CMK (cell line): Measurements from ENCODE around the gene HYDIN.

Experiments used
- DNase-seq: peaks from one replicate; pipeline ENCODE4 v3.0.0-alpha.2; 2010; ENCODE audit warnings: low read depth

HYDIN gene

GRCh38 chr16:70786020-70786755 is 444.3 kb downstream of the HYDIN start:
- no peak for DNase-seq

- DNase-seq = no peak
These were observed 445.6 kb downstream of the HYDIN start for GRCh38 chr16:70784692-70785555.

GRCh38 chr16:70782237-70782636 is 448.3 kb downstream of the HYDIN start:
- DNase-seq = no peak

GRCh38 chr16:70781800-70782199 is 448.7 kb downstream of the HYDIN start:
- no peak for DNase-seq

- no peak for DNase-seq
These were observed 450.0 kb downstream of the HYDIN start for GRCh38 chr16:70780546-70780945.

GRCh38 chr16:70779361-70779760 is 451.2 kb downstream of the HYDIN start:
- no peak for DNase-seq

GRCh38 chr16:70778901-70779309 is 451.6 kb downstream of the HYDIN start:
- no peak for DNase-seq

GRCh38 chr16:70777973-70778406 is 452.5 kb downstream of the HYDIN start:
- no peak for DNase-seq

GRCh38 chr16:70777496-70777895 is 453.0 kb downstream of the HYDIN start:
- DNase-seq = no peak

GRCh38 chr16:70775399-70775798 is 455.1 kb downstream of the HYDIN start:
- DNase-seq = no peak

GRCh38 chr16:70774261-70774660 is 456.3 kb downstream of the HYDIN start:
- no peak for DNase-seq

- no peak for DNase-seq
These were observed 458.0 kb downstream of the HYDIN start for GRCh38 chr16:70772493-70772892.

- peak; percentile 27 for DNase-seq
These were observed 459.6 kb downstream of the HYDIN start for GRCh38 chr16:70770626-70771552.

- DNase-seq = no peak
These were observed 460.3 kb downstream of the HYDIN start for GRCh38 chr16:70770291-70770625.

- DNase-seq = no peak
These were observed 460.8 kb downstream of the HYDIN start for GRCh38 chr16:70769761-70770160.

- no peak for DNase-seq
These were observed 461.4 kb downstream of the HYDIN start for GRCh38 chr16:70769131-70769530.

GRCh38 chr16:70768203-70768580 is 462.3 kb downstream of the HYDIN start:
- DNase-seq = no peak

- no peak for DNase-seq
These were observed 462.9 kb downstream of the HYDIN start for GRCh38 chr16:70767377-70768202.

- no peak for DNase-seq
These were observed 463.9 kb downstream of the HYDIN start for GRCh38 chr16:70766658-70767057.

- DNase-seq = no peak
These were observed 464.3 kb downstream of the HYDIN start for GRCh38 chr16:70766176-70766575.

- no peak for DNase-seq
These were observed 465.0 kb downstream of the HYDIN start for GRCh38 chr16:70765491-70765890.
